Activated CD8-positive, alpha-beta memory T cell treated with anti-CD3 and anti-CD28 coated beads, Interleukin-2, amount 50 U/mL, for 24 hours (primary cell): ENCODE measurements around the gene KCNJ6.
"Not testable (repeated sequence)": the region's sequence is repeated elsewhere in the genome, so short reads cannot be mapped to it uniquely, and the experiment has no call there.

ENCODE experiments used
- DNase-seq: peaks from one replicate; pipeline ENCODE4 v3.0.0-alpha.2; 2020; ENCODE audit errors: extremely low read depth

Gene KCNJ6

GRCh38 chr21:37916310-37917051 lies at the start of gene KCNJ6:
Gene KCNJ6 (minus strand): TSS chr21:37916457. CDS start chr21:37840682, 75,775 bp downstream.
- no peak for DNase-seq

DNA sequence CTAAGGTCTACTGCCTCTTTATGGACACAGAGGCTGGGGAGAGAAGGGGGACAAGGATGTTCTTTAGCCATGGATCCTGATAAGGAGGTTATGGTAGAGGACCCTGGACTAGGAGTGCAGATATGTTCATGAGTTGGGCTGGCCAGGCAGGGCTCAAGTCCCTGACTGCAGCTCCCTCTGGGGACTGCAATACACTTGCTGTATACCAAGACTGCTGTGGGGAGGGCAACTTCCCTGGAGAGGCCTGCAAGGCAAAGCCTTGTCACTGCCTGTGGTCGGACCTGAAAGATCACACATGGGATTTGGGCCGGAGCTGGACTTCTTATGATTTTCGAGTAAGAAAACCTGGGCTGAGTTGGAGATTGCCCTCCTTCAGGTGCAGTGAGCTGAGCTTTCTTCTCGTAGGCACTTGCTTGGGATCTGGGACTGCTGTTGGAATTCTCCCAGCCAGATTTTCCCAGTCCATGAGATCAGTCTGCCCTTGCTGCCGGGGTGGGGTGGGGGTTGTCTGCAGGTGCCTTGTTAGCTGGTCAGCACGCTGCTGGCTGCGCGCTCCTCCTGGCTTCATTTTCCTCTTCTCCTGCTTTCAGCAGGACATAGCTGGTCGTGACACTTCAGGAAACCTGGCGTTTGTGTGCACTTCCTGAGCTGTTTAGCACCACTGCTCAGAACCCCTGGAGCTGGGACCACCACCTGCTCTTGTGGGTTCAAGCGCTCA lies 49.0 kb upstream of the KCNJ6 start:
- DNase-seq: no peak

DNA sequence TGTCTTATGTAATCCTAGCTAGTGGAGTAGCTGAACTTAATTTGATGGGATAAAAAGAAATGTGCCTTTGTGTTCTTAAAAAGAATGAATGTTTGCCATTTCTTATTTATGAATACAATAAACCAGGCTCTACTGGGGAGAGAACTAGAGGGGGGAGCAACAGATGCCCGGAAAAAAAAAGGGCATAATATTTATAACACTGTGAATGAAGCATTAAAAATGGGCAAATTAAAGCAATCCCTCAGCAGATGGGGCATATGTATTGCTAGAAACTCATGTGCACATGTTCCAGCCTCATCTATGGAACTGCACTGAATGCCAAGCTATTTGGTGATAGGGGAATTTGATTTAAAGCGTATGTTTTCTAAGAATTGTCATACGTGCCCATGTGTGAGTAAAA lies 42.3 kb upstream of the KCNJ6 start:
- DNase-seq: no peak

DNA sequence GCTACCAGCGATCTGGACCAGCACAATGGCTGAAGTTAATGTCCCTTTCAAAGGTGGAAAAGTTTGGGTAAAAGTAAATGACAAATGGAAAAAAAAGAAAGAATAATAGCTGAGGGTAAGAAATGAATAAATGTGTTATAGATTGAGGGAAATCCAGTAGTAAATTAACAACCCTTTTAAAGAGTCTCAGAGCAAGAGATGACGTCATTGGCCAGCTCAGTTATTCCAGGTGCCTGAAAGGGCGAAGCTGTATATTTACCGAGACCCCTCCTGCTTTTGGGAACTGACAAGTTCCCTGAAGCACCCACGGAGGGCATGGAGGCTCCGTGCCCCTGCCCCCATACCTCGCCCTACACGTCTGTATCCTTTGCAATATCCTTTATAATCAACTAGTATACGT lies 40.5 kb upstream of the KCNJ6 start:
- no peak for DNase-seq

DNA sequence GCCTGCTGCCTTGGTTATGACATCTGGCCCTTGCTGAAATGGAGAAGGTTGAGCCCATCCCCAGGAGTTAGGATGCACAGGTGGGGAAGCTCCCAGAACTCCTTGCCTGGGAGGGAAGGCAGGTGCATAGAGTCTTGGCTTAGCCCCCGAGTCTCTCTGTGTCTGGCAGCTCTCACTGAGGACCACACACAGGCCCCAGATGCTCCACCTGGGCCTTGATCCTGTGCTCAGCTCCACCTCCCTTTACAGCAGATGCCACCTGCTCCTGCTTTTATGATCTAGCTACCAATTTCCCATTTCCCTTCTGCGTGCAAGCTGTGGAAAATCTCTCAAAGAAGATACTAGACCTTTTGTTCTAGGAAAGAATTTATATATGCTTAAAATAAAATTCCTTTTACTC lies 28.8 kb upstream of the KCNJ6 start:
- no peak for DNase-seq

DNA sequence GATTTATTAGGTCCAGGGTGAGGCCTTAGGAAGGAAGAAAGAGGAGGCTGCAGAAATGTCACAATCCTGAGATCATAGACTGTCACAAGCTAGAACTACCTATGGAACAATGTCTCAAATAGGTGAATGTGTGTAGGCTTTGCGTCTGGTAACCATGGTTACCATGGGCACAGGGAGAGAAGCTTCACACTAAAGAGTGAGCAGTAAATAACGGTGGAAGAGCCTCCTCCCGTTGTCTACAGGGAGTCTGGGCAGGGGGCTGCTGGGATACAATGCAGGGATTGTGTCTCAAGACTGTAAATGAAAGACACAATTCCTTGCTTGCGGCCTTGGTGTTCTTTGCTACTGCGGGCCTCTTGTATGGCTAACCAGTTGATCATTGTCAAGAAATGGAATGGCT lies 28.2 kb upstream of the KCNJ6 start:
- DNase-seq: no peak

DNA sequence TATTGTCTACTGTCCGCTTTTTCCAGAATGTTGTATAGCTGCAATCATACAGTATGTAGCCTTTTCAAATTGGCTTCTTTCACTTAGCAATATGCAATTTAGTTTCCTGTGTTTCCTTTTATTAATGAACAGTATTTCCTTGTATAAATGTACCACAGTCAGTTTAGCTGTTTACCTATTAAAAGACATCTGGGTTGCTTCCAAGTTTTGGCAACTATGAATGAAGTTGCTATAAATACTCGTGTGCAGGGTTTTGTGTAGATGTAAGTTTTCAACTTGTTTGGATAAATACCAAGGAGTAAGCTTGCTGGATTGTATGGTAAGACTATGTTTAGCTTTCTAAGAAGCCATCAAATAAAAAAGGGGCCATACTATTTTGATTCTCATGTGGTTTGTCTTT lies 24.4 kb upstream of the KCNJ6 start:
- no peak for DNase-seq

DNA sequence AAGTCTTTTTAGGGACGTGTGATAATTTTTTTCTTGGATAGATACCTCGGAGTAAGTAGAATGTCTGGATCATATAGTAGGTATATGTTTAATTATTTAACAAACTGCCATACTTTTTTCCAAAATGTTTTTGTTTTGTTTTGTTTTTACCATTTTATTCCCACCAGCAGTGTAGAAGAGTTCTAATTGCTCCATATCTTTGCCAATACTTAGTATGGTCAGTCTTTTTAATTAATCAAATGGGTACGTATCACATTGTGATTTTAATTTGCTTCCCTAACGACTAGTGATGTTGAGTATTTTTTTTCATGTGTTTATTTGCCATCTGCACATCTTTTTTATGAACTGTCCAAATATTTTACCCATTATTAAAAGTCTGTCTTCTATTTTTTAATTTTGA lies 23.6 kb upstream of the KCNJ6 start:
- no peak for DNase-seq

- DNase-seq: no peak
Observed at GRCh38 chr21:37939251-37939650, 23.0 kb upstream of the KCNJ6 start.

GRCh38 chr21:37937668-37938067 lies 21.4 kb upstream of the KCNJ6 start:
- DNase-seq: no peak

DNA sequence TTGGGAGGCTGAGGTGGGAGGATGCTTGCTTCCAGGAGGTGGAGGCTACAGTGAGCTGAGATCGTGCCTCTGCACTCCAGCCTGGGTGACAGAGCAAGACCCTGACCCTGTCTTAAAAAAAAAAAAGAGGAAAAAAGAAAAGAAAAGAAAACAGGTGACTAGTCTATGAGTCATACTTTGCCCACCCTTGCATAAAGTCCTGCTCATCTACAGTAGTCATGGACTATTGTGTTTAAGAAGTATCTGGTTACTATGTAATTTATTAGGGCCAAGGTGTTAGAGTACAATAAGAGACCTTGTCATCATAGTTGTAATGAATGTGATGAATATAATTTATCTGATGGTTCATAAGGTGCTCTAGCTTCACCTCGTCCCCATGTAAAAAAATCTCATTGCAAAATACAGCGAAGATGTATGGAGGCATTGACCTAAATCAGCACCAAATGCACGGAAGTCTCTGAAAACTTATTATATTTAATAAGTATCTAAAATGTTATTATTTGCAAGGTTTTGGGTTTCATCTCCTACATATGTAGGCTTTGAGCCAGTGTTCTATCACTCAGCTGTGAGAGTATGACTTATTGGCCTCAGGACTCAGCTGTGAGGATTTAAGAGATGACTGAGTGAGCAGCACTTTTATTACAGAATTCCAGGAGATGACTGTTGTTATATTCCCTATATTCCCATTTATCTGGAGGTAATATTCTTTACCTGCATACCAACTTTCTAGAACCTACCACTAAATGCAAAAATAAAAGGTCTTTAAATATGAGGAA lies 19.9 kb upstream of the KCNJ6 start:
- no peak for DNase-seq

GRCh38 chr21:37932936-37933335 lies 16.7 kb upstream of the KCNJ6 start:
- no peak for DNase-seq

DNA sequence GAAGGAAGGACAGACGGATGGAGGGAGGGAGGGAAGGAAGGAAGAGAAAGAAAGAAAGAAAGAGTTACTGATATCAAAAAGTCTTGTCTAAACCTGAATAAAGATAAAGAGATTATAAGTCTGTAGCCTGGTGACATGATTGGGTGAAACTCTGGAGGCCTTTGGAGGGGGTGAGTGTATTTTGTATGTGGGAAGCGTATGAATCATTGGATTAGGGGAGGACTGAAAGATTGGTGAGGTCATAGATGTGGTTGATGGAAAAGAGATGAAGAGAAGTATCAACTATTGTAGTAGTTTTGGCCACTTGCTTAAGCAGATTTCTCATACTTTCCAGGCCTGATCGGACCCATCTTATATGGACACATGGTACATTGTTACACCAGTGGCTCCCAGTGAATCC lies 11.5 kb upstream of the KCNJ6 start:
- no peak for DNase-seq

DNA sequence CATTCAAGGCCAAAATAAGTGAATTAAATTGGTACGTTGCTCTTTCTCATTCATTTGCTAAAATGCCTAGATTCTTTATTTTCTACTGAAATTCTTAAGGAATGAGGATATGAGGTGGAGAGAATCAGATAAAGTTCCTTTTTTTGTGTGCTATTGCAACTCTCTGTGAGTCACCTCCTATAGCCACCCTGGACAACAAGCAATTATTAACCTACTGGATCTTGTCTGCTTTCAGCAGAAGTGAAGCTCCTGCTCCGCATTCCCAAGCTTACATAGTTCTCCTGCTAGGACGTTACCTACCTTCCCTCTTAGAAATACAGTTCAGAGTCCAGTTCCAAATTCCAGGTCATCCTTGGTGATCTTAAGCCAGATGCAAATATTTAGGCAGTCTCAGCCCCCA lies 4.8 kb upstream of the KCNJ6 start:
- DNase-seq: no peak

GRCh38 chr21:37920302-37920701 lies 4.0 kb upstream of the KCNJ6 start:
- not testable (repeated sequence) for DNase-seq

GRCh38 chr21:37917612-37918011 lies 1.4 kb upstream of the KCNJ6 start:
- no peak for DNase-seq

DNA sequence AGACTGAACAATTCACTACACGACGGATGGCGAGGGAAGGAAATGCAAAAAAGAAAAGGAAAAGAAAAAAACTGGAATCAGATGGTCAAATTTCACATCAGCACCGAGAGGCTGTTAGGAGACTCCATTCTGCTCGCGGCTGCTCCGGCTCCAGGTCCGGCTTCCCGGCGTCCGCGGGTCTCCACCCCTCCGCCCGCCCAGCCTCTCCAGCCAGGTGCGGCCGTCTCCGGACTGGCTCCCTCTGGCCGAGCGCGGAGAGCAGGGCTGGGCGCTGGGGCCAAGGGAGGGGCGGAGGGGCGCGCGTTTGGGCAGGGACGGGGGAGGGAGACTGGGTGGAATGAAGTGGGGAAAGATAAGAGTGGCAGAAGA lies 332 bp downstream of the KCNJ6 start:
- DNase-seq: no peak

- DNase-seq: no peak
Observed at GRCh38 chr21:37915497-37915911, 753 bp downstream of the KCNJ6 start.

DNA sequence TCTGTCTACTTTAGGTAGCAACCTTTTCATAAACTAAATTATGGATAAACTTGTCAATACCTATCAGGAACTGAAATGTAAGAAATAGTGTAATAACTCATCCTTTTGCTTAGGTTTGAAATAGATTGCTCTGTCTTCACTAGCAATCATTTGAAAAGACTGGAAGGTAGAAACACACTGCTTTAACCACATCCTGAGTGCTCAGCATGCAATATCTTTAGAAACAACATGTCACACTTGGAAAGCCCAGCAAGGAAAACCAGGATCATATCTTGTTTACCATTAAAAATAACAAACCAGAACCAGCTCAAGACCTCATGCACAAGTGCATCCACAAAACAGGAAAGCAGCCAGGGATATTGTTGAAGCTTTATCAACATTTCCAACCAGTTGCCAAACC lies 3.6 kb downstream of the KCNJ6 start:
- DNase-seq: no peak

- DNase-seq: no peak
Observed at GRCh38 chr21:37909936-37910335, 6.3 kb downstream of the KCNJ6 start.

DNA sequence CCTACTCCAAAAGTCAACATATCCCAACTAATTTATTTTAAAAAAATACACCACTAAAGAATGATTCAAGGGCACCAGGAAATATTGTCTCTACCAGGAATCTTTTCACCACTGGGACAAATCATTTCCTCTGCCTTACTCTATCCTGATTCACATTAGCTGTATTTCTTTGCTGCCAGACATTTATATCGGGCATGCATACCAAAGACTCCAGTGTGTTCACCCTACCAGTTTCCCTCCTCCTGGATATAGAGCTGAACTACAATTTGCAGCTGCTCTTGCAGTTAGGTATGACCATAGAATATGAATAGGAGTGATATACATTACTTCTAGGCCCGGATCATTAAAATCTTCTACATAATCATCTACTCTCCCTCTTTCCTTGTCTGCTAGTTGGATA lies 7.6 kb downstream of the KCNJ6 start:
- DNase-seq: no peak

GRCh38 chr21:37907076-37907475 lies 9.2 kb downstream of the KCNJ6 start:
- DNase-seq: no peak

DNA sequence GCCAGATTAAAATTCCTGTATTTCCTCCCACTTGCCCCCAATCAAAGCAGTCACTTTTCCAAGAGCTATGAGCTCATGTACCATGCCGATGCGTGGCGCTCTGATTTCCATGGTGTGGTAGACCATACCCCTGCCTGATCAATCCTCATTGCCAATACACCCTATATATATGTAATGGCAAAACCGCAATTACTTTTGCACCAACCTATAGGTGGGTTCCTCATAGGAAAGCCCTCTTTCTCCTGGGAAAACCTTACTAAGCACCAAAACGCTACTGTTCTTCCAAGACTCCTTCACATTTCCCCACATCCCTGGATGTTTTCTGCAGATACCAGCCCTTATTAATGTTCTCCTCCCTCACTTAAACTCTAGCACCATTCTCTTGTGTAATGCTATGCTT lies 11.0 kb downstream of the KCNJ6 start:
- DNase-seq: no peak
